ENCODE data around the gene DGAT2L6. TPM values are rescaled to one million over a fixed set of nuclear protein-coding genes. Genes with fewer than 3 reads are reported as not detected.
A peak's percentile ranks its signal among the peaks of the same experiment; 100 is the strongest.
"Not testable (repeated sequence)": the region's sequence is repeated elsewhere in the genome, so short reads cannot be mapped to it uniquely, and the experiment has no call there.

DGAT2L6 gene
- total RNA-seq, 1 donor = not detected

DNA sequence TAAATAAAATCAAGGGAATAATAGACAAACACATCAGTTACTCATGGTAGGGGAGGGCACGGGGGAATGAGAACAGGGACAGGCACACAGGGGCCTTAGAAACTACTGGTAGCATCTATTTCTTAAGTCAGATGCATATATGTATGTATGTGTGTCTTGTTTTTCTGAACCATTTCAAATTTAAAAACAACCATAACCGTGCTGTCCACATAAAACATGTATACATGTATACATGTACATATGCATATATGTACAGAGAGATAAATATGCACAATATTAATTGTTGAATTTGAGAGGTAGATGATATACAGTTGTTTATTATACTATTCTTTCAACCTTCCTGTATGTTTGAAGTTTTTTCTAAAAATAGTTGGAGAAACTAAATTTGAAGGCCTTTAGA, 49.4 kb downstream of the DGAT2L6 start:
- DNase-seq (ENCODE audit: low read depth) = no peak
- no peak overlapping the region for H3K4me3 ChIP-seq (ENCODE audit: low read depth, low read length)
- TF ChIP-seq, protein P1, sequence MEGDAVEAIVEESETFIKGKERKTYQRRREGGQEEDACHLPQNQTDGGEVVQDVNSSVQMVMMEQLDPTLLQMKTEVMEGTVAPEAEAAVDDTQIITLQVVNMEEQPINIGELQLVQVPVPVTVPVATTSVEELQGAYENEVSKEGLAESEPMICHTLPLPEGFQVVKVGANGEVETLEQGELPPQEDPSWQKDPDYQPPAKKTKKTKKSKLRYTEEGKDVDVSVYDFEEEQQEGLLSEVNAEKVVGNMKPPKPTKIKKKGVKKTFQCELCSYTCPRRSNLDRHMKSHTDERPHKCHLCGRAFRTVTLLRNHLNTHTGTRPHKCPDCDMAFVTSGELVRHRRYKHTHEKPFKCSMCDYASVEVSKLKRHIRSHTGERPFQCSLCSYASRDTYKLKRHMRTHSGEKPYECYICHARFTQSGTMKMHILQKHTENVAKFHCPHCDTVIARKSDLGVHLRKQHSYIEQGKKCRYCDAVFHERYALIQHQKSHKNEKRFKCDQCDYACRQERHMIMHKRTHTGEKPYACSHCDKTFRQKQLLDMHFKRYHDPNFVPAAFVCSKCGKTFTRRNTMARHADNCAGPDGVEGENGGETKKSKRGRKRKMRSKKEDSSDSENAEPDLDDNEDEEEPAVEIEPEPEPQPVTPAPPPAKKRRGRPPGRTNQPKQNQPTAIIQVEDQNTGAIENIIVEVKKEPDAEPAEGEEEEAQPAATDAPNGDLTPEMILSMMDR (IDR thresholded peaks at IDR 0.05; ENCODE audit: insufficient read depth, low read depth, low read length) = no peak

- peak; percentile 18 for DNase-seq (ENCODE audit: low read depth)
- H3K4me3 ChIP-seq (ENCODE audit: low read depth, low read length) = no peak overlapping the region
- TF ChIP-seq, protein P1 (IDR thresholded peaks at IDR 0.05; ENCODE audit: insufficient read depth, low read depth, low read length) = no peak
These were observed 54.4 kb downstream of the DGAT2L6 start for GRCh38 chrX:70231666-70232065.

GRCh38 chrX:70234355-70234754, 57.1 kb downstream of the DGAT2L6 start, which contains the start of gene AWAT1:
Gene AWAT1 (plus strand): TSS chrX:70234655. CDS start chrX:70234696, 41 bp downstream.
- H3K4me3 ChIP-seq (ENCODE audit: low read depth, low read length) = no peak within 1 kb of the TSS
- TF ChIP-seq, protein P1 (IDR thresholded peaks at IDR 0.05; ENCODE audit: insufficient read depth, low read depth, low read length) = no peak
- no peak for DNase-seq (ENCODE audit: low read depth)

DNA sequence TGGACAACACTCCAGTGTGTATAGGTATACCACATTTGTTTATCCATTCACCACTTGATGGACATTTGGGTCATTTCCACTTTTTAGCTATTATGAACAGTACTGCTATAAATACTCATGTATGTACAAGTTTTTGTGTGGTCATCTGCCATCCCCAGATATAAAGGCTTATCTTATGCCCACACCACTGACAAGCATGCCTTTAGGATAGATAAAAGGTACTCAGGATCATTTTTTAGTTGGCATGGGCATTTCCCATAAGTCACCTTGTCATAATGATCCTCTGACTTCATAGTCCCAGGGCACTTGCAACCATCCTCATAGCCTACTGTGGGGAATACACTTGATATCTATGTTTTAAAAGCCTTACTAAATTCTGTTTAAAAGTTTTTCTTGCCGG, 63.5 kb downstream of the DGAT2L6 start:
- TF ChIP-seq, protein P1 (IDR thresholded peaks at IDR 0.05; ENCODE audit: insufficient read depth, low read depth, low read length) = no peak
- DNase-seq (ENCODE audit: low read depth) = no peak
- no peak overlapping the region for H3K4me3 ChIP-seq (ENCODE audit: low read depth, low read length)

GRCh38 chrX:70241501-70241900, 64.2 kb downstream of the DGAT2L6 start:
- DNase-seq (ENCODE audit: low read depth) = no peak
- no peak overlapping the region for H3K4me3 ChIP-seq (ENCODE audit: low read depth, low read length)
- TF ChIP-seq, protein P1 (IDR thresholded peaks at IDR 0.05; ENCODE audit: insufficient read depth, low read depth, low read length) = no peak

DNA sequence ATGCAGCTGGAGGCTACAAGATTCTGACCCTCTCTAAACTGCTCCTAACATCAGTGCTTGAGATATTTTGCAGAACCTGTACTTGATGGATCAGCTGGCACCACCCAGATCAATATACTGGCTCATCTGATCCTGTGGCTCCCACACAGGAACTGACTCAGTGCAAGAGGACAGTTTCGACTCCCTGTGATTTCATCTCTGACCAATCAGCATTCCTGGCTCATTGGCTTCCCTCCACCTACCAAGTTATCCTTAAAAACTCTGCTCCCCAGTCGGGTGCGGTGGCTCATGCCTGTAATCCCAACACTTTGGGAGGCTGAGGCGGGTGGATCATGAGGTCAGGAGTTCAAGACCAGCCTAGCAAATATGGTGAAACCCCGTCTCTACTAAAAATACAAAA, 66.3 kb downstream of the DGAT2L6 start:
- not testable (repeated sequence) for DNase-seq (ENCODE audit: low read depth); H3K4me3 ChIP-seq (ENCODE audit: low read depth, low read length)

GRCh38 chrX:70244881-70245280, 67.6 kb downstream of the DGAT2L6 start:
- no peak for DNase-seq (ENCODE audit: low read depth)
- TF ChIP-seq, protein P1 (IDR thresholded peaks at IDR 0.05; ENCODE audit: insufficient read depth, low read depth, low read length) = no peak
- H3K4me3 ChIP-seq (ENCODE audit: low read depth, low read length) = no peak overlapping the region
